ENCODE measurements around the gene BBS1.

DNA sequence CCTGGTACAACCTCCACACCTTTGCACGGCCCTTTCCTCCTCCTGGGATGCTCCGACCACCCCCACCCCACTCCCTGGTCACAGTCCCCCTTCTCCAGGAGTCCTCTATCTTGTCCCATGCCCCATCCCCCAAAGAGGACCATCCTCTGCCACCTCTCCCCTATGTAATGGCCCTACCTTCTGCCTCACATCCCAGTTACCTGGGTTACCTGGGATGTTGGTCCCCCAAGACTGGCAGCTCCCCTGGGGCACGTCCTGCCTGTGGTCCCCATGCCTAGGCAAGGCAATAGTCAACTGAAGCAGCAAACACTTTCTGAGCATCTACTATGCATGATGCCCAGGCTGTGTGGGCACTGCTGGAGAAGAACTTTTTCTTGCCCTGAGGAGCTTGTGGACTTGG, 45.0 kb downstream of the BBS1 start:
- TF ChIP-seq YY1 (IDR thresholded peaks at IDR 0.05; ENCODE audit: low read depth) (no peak), CREB1 (IDR thresholded peaks at IDR 0.05; ENCODE audit: low read depth) (no peak), RAD21 (IDR thresholded peaks at IDR 0.05; ENCODE audit: low read depth) (no peak), EP300 (IDR thresholded peaks at IDR 0.05; ENCODE audit: borderline replicate concordance) (no peak), ZBTB7A (IDR thresholded peaks at IDR 0.05; ENCODE audit: low read depth) (no peak), CEBPB (IDR thresholded peaks at IDR 0.05) (no peak), FOXM1 (IDR thresholded peaks at IDR 0.05; ENCODE audit: borderline replicate concordance, low read depth) (no peak)
- TF ChIP-seq, protein P1, sequence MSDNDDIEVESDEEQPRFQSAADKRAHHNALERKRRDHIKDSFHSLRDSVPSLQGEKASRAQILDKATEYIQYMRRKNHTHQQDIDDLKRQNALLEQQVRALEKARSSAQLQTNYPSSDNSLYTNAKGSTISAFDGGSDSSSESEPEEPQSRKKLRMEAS (IDR thresholded peaks at IDR 0.05), result no peak
- TF ChIP-seq, protein P2, sequence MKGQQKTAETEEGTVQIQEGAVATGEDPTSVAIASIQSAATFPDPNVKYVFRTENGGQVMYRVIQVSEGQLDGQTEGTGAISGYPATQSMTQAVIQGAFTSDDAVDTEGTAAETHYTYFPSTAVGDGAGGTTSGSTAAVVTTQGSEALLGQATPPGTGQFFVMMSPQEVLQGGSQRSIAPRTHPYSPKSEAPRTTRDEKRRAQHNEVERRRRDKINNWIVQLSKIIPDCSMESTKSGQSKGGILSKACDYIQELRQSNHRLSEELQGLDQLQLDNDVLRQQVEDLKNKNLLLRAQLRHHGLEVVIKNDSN (IDR thresholded peaks at IDR 0.05), result no peak

Measured in Ishikawa (cell line).